ENCODE measurements around the gene GPR87. TPM values are rescaled to one million over a fixed set of nuclear protein-coding genes. Genes with fewer than 3 reads are reported as not detected.

Gene GPR87
- total RNA-seq, 1 experiment from 2014 or later = 13.3 TPM

DNA sequence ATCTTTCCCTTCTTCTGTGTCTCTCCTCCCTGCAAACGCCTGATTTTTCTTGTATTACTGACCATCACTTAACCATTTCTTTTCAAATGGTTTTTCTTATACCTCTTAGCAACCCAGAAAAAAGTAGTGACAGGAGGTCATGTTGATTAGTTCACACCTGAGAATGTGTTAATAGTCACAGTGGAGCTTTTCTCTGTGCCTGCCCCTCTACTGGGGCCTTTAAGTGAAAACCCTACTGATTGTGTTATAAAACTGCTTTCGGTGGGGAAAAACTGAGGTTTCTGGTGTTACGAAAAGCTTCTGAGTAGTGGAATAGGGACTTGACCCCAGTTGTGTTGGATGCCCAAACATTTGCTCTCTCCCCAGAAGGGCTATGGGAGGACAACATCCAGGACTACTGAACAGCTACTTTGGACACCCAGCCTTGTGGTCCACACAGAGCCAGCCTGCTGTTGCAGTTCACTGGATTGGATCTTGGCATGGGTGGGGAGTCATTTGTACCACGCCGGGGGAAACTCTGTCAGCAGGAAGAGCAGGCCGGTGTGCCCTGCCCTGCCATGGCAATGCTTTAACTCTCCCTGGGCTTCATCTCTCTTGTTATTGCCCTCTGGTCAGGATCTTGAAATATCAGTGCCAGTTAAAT is 10.3 kb downstream of the GPR87 start:
- Histone ChIP-seq H3K27ac (ENCODE audit: low read length) (peak overlapping the region; percentile 95), H3K36me3 (ENCODE audit: low read depth, low read length) (no peaks in the 10 kb centered on the region), H3K9me2 (replicated peaks; ENCODE audit: low read length) (no peaks in the 10 kb centered on the region), H3K4me1 (ENCODE audit: insufficient read depth, low read length) (peaks cover 82% of the 10 kb centered on the region), H2AFZ (ENCODE audit: low read length) (no peak overlapping the region), H3K79me2 (ENCODE audit: low read length) (peaks cover 66% of the 10 kb centered on the region), H3K4me3 (ENCODE audit: low read length) (peak overlapping the region; percentile 62), H3K4me2 (ENCODE audit: low read length) (peak overlapping the region; percentile 85), H3K27me3 (ENCODE audit: low read length) (no peaks in the 10 kb centered on the region), H4K20me1 (ENCODE audit: low read length) (no peaks in the 10 kb centered on the region), H3K9me3 (ENCODE audit: low read length) (no peaks in the 10 kb centered on the region), H3K9ac (ENCODE audit: low read length) (peak overlapping the region; percentile 57), H3F3A (ENCODE audit: low read length, unreplicated experiment) (peaks cover 21% of the 10 kb centered on the region)
- BruUV-seq (replicated peaks) = no TSS peak
- intact Hi-C loops (cut with micrococcal nuclease) = no loop called here
- ATAC-seq = no peak
- TF ChIP-seq, protein P1, sequence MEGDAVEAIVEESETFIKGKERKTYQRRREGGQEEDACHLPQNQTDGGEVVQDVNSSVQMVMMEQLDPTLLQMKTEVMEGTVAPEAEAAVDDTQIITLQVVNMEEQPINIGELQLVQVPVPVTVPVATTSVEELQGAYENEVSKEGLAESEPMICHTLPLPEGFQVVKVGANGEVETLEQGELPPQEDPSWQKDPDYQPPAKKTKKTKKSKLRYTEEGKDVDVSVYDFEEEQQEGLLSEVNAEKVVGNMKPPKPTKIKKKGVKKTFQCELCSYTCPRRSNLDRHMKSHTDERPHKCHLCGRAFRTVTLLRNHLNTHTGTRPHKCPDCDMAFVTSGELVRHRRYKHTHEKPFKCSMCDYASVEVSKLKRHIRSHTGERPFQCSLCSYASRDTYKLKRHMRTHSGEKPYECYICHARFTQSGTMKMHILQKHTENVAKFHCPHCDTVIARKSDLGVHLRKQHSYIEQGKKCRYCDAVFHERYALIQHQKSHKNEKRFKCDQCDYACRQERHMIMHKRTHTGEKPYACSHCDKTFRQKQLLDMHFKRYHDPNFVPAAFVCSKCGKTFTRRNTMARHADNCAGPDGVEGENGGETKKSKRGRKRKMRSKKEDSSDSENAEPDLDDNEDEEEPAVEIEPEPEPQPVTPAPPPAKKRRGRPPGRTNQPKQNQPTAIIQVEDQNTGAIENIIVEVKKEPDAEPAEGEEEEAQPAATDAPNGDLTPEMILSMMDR (conservative IDR thresholded peaks at IDR 0.05; ENCODE audit: low read depth, low read length) = no peak
- TF ChIP-seq EZH2 (IDR thresholded peaks at IDR 0.05; ENCODE audit: low read length, unreplicated experiment) (no peak), EZH2phosphoT487 (IDR thresholded peaks at IDR 0.05; ENCODE audit: borderline replicate concordance, low read length) (no peak)
- DNase-seq = no peak
- POLR2A ChIA-PET (ENCODE audit: unreplicated experiment) = interaction anchor here (0.7 kb wide), 1 partner anchor 128 kb away, joined by 3 read pairs; no protein-coding TSS in a partner anchor
- CTCF ChIA-PET = interaction anchor here (0.7 to 1.3 kb wide), 2 partner anchors 10 to 22 kb away, joined by 3 read pairs; no protein-coding TSS in a partner anchor

DNA sequence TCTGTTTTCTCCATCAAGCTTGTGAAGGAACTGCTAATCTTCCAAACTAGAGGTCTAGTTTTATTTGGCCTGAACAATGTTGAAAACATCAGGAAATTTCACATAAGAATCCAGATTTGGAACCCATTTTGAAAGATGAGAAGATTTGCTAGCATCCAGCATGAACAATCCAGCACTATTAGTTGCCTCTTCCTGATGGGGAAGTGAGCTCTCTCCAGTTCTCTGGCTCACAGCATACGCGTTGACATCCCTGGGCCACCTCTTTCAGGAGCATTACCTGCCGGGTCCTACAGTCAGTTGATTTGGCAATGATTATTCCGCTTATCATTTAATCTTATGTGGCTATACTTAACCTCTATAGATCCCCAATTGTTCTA is 10.9 kb downstream of the GPR87 start:
- intact Hi-C loops (cut with micrococcal nuclease) = loop anchor here (1.0 to 2.0 kb wide), 5 partner anchors 11 to 129 kb away; partner anchors contain the start of gene GPR87
- CTCF ChIA-PET = interaction anchor here (0.7 to 1.3 kb wide), 3 partner anchors 10 to 128 kb away, joined by 3 read pairs; no protein-coding TSS in a partner anchor
- ATAC-seq = peak; percentile 16
- Histone ChIP-seq H3K4me1 (ENCODE audit: insufficient read depth, low read length) (peaks cover 84% of the 10 kb centered on the region), H3K27me3 (ENCODE audit: low read length) (no peaks in the 10 kb centered on the region), H3F3A (ENCODE audit: low read length, unreplicated experiment) (peaks cover 21% of the 10 kb centered on the region), H3K9me2 (replicated peaks; ENCODE audit: low read length) (no peaks in the 10 kb centered on the region), H3K36me3 (ENCODE audit: low read depth, low read length) (peaks cover 2% of the 10 kb centered on the region; the same call in 1 of the 2 replicates), H4K20me1 (ENCODE audit: low read length) (no peaks in the 10 kb centered on the region), H3K27ac (ENCODE audit: low read length) (peak overlapping the region; percentile 95), H3K4me3 (ENCODE audit: low read length) (peak overlapping the region; percentile 62), H3K79me2 (ENCODE audit: low read length) (peaks cover 68% of the 10 kb centered on the region), H3K9ac (ENCODE audit: low read length) (peak overlapping the region; percentile 57), H3K9me3 (ENCODE audit: low read length) (no peaks in the 10 kb centered on the region), H2AFZ (ENCODE audit: low read length) (no peak overlapping the region; the same call in 1 of the 2 replicates), H3K4me2 (ENCODE audit: low read length) (peak overlapping the region; percentile 85)
- no peak for DNase-seq
- BruUV-seq (replicated peaks) = TSS peak; percentile 86
- TF ChIP-seq EZH2phosphoT487 (IDR thresholded peaks at IDR 0.05; ENCODE audit: borderline replicate concordance, low read length) = no peak
- TF ChIP-seq, protein P1 (conservative IDR thresholded peaks at IDR 0.05; ENCODE audit: low read depth, low read length) = no peak
- TF ChIP-seq EZH2 (IDR thresholded peaks at IDR 0.05; ENCODE audit: low read length, unreplicated experiment) = no peak
- POLR2A ChIA-PET (ENCODE audit: unreplicated experiment) = interaction anchor here (0.5 to 0.7 kb wide), 3 partner anchors 13 to 854 kb away, joined by 3 read pairs; no protein-coding TSS in a partner anchor
